Measurements from ENCODE around the gene ARPC3. TPM values are rescaled to one million over a fixed set of nuclear protein-coding genes. Genes with fewer than 3 reads are reported as not detected.
"Not testable (repeated sequence)": the region's sequence is repeated elsewhere in the genome, so short reads cannot be mapped to it uniquely, and the experiment has no call there.

ARPC3 gene
- polyA plus RNA-seq (ENCODE audit: insufficient read length in 3 of 3) = 100 to 1,000 TPM; 269 to 281 (median 277) TPM

DNA sequence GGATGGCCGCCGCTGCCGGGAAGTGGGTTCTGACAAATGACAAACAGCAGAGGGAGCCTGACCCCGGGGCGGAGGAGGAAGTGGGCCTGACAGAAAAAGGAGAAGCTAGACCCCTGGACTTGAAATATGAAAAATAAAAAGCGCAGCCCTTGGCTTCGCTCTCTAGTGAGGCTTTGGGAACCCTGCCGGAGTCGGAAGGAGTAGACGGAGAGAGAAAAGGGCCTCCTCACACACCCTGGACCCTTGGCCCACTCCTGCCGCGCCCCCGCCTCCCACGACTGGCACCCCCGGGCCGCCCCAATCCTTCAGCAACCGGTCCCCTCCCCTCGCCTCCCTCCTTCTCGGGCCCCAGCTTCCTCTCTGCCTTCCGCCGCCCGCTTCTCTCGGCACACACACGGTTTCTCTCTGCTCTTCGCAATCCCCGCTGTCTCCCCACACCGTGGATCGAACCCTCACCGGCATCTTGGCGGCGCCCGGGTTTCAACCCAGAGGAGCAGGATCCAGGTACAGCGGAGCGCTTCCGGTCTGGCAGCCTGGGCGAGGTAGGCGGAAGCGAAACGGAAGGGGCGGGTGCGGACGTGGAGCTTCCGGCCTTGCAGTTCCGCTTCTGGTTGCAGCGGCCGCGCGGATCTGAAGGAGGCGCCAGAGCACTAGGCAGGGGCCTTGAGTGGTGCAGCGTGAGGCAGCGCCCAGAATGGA, at the start of gene ARPC3:
Gene ARPC3 (minus strand): TSS at position 539 of the 699 bp plus-strand sequence. CDS start 77 bp downstream, at position 462.
- DNase-seq (ENCODE audit: low read depth in 3 of 3, low spot score in 2 of 3) = peak; percentile 69 to 92 (median 86)

DNA sequence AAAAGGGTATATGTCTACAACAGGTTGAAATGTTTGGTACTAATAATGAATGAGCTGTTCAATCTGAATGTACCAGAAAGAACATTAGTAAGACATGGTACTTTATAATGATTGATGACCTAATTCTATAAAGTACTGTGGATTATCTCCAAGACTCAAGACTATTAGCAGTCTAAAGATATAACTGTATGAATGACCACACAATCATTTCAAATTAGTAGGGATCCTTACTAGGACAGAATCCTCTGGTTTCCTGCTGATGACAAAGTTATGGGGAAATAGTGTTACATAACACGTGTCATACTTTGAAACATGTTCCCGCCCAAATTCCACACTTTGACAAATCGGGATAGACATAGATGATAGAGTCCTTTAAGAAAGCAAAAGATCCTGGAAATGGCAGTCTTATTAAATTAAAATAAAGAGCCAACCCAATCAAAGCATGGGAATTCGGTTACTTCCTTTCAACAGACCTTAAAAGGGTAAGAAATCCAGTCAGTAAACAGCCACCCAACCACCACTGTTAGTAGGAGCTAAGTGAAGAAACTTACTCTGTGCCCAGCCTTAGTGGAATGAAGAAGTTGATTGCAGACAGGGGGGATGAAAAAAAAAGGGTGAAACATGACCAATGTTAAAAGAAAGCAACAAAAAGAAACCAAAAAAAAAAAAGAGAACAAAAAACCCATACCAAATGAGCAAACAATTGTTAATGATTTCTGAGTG, 49.0 kb upstream of the ARPC3 start:
- DNase-seq (ENCODE audit: low read depth in 3 of 3, low spot score in 2 of 3) = no peak

DNA sequence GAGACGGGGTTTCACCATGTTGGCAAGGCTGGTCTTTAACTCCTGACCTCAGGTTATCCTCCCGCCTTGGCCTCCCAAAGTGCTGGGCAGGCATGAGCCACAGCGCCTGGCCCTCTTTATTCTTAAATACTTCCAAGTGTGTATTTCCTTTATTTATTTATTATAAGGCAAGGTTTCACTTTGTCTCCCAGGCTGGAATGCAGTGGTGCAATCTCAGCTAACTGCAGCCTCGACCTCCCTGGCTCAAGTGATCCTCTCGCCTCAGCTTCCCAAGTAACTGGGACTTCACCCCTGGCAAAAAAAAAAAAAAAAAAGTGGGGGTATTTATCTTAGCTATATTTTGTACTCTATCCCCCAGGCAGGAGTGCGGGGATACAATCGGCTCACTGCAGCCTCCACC, 25.3 kb upstream of the ARPC3 start:
- DNase-seq (ENCODE audit: low read depth in 3 of 3, low spot score in 2 of 3) = no peak

DNA sequence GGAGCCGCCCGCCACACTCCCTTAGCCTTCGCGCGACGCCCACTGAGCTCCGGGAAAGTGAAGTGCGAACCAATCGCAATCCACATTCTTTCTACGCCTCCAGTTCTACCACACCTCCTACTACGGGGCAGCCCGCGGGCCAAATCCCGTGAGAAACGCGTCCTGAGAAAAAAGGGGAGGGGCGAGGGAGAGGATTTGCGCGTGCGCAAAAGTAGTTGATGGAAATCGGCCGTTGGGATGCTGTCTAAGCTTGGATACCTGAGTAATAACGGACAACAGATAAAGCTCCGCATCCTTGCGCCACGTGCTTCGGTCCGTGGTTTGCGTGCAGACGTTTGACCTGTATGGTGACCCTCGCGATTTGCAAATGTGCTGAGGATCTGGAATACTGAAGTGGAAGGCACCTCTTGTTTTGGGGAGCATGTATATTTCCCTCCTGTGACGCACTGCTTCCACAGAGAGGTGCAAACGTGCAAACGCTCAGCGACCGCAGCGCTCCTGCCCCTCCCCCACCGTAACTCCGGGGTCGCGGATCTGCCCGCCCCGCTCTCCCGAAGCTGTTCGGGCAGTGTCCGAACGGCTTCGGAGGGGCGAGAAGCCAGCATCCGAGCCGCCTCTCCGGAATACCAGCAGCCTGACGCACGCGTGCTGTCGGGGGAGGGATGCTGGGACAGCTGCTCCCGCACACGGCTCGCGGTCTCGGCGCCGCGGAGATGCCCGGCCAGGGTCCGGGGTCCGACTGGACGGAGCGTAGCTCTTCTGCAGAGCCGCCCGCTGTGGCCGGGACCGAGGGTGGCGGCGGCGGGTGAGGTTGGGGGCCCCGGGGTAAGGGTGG, 18.3 kb upstream of the ARPC3 start, which contains the start of the genes FAM216A and GPN3:
Gene FAM216A (plus strand): TSS at position 632 of the 835 bp plus-strand sequence. CDS start 31 bp downstream, at position 663.
Gene GPN3 (minus strand): TSS at position 44 of the 835 bp plus-strand sequence. CDS start 54 bp downstream, outside the sequence.
- DNase-seq (ENCODE audit: low read depth in 3 of 3, low spot score in 2 of 3) = peak; percentile 97

DNA sequence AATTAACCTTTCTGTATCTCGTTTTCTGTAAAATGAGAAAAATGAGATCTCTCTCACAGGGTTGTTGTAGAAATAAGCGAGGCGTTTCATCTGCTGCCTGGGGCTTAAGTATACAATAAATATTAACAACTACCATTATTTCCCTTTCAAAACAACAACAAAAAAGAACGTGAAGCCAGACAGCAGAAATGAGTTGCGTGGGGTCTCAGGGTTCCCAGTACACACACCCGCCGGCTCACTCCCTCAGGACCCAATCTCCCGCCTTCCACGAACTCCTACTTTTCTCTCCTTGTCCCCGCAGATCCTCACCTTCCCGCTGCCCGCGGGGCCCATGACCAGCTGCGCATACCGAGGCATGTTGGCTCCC, 17.7 kb upstream of the ARPC3 start:
- peak in 1 of 3 donors; percentile 13 for DNase-seq (ENCODE audit: low read depth in 3 of 3, low spot score in 2 of 3)

DNA sequence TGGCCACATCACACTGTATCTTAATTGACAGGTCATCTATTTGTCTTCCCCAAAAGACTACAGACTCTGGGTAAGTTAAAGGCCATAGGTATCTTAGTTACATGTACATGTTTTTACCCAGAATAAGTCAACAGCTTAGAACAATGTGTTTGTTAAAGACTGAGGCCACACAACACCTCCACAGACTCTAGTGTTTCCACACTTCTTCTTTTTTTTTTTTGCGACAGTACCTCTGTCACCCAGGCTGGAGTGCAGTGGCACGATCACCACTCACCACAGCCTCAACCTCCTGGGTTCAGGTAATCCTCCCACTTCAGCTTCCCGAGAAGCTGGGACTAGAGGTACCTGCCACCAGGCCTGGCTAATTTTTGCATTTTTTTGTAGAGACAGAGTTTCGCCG, 16.7 kb upstream of the ARPC3 start:
- DNase-seq (ENCODE audit: low read depth in 3 of 3, low spot score in 2 of 3) = no peak

DNA sequence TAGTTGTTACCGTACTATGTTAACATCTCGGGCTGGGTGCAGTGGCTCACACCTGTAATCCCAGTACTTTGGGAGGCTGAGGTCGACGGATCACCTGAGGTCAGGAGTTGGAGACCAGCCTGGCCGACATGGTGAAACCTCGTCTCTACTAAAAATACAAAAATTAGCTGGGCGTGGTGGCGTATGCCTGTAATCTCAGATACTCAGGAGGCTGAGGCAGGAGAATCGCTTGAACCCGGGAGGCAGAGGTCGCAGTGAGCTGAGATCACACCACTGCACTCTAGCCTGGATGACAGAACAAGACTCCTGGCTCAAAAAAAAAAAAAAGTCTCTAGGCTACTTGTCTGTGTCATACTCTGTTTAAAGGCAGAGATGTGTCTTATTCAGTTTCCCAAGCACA, 15.6 kb upstream of the ARPC3 start:
- DNase-seq (ENCODE audit: low read depth in 3 of 3, low spot score in 2 of 3) = not testable (repeated sequence)

DNA sequence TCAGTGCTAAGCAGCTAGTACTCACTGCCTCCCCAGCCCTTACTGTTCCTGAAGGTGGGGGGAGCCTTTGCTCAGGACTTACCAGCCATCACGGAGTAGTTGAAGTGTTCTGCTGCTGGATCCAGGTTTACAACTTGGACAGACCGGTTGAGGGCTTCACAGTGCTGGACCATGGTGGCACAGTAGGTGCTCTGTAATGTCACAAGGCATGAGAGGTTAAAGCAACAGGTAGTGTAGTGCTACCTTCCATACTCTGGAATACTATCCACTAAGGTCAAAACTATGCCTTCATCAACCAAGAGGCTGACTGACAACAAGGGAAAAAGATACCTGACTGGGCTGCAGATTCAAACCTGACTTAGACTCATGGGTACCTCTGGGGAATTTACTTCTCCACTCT, 14.9 kb upstream of the ARPC3 start:
- DNase-seq (ENCODE audit: low read depth in 3 of 3, low spot score in 2 of 3) = no peak

DNA sequence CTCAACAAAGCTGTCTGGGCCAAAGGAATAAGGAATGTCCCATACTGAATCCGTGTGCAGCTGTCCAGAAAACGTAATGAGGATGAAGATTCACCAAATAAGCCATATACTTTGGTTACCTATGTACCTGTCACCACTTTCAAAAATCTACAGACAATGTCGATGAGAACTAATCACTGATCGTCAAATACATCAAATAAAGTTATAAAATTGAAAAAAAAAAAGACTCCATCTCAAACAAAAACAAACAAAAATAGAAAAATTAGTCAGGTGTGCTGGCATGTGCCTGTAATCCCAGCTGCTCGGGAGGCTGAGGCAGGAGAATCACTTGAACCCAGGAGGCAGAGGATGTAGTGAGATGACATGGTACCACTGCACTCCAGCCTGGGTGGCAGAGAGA, 11.1 kb upstream of the ARPC3 start:
- DNase-seq (ENCODE audit: low read depth in 3 of 3, low spot score in 2 of 3) = not testable (repeated sequence)

DNA sequence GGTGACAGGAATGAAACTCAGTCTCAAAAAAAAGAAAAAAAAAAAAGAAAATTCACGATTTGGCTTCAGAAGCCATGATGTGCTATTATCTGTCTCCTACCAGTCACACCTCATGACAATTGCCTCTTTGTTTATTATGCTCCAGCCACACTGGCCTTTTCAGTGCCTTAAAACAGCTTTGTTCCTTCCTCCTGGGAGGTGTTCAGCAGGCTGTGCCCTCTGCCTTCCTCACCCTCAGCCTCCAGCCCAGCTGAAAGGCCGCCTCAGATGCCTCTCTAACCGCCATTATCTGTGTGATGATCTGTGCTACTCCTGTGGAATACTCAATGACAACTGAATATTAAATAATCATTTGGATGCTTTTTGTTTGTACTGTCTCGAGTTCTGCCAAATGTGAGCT, 8.6 kb upstream of the ARPC3 start:
- no peak for DNase-seq (ENCODE audit: low read depth in 3 of 3, low spot score in 2 of 3)

DNA sequence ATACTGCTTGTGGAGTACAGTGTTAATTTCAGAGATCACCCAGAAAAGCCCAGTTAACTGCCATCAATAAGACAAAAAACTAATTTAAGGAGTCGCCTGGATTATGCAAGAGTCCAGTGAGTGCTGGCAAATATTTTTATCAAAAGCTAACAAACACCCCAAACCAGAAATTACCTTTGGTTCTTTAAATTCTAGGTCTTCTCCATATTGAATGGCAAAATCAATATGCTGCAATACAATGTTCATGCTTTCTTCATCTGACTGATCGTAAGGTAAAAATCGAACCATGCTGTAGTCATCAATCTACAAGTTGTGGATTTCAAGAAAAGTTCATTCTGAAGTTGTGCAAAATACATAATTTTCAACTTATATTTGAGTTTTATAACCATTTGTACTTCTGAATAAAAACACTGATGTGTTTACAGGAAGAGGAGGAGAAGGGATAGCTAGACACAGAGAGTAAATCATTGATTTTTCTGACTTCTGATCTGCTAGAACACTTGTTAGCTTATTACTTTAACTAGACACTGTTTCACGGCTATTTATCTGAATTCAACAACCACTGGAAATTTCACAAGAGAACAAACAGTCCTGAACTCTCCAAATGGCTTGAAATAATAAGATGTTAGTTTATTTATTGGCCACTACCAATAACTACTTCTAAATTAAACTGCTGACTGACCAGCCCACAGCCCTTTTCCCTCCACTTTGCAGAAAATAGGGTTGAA, 3.6 kb upstream of the ARPC3 start:
- DNase-seq (ENCODE audit: low read depth in 3 of 3, low spot score in 2 of 3) = no peak

DNA sequence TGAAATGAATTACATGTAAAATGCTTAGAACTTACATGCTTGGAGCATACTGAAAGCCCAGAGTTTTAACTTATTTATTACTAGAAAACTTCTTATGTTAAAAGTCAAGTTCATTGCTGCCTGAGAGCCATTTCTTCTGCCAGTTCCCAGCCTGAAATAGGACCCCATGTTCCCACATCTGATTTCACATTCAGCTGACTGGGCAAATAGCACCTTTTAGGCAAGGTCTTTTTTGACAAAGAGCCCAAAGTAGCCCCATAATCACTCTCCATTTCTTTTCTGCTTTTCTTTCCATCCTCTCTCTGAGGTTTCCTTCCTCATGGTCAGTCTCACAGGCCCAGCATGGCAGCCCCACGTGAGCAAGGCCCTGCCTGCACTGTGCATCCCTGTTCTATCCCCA, 1.1 kb upstream of the ARPC3 start:
- DNase-seq (ENCODE audit: low read depth in 3 of 3, low spot score in 2 of 3) = no peak

DNA sequence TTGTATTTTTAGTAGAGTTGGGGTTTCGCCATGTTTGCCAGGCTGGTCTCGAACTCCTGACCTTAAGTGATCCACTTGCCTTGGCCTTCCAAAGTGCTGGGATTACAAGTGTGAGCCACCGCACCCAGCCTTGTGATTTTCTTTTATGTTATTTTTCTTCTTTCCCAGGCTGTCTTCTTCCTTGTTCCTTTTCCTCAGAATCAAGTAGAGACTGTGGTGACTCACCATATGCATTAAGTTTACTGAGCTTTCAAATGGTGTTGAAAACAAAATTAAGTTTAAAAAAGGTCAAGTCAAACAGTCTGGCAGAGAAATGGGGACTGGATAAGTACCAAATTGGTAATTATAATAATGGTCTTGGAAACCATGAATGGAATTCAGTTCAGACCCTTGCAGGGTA, 5.7 kb downstream of the ARPC3 start:
- DNase-seq (ENCODE audit: low read depth in 3 of 3, low spot score in 2 of 3) = no peak

DNA sequence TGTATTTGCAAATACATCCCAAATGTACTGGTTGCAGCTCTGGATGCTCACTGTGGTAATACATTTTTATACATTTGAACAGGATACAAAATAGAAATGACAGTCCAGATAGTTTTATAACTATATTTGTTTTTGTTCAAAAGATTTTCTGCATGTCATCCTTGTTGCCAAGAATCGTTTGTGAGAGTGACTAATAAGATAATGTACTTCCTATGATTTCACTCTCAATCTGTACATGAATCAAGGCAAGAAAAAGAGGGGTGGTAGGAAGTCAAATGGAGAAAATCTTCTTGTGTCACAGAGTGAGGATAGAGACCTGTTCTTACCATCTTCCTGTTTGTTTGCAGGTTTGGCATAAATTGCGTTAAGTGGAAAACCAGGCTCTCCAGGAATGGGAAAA, 13.9 kb downstream of the ARPC3 start:
- DNase-seq (ENCODE audit: low read depth in 3 of 3, low spot score in 2 of 3) = no peak

DNA sequence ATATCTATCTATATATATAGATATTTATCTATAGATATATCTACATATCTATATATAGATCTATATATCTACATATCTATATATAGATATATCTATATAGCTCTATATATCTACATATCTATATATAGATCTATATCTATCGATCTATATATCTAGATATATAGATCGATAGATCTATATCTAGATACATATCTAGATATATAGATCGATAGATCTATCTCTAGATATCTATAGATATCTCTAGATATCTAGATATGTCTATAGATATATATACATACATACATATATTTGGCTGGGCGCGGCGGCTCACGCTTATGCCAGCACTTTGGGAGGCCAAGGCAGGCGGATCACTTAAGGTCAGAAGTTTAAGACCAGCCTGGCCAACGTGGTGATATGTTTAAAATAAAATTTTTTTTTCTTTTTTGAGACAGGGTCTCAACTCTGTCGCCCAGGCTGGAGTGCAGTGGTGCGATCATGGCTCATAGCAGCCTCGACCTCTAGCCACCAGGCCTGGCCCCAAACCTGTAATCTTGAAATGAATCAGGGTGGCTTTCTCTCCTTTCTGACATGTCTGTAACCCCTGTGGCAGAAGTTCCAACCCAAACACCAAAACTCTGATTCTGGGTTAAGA, 18.1 kb downstream of the ARPC3 start:
- no peak for DNase-seq (ENCODE audit: low read depth in 3 of 3, low spot score in 2 of 3)

DNA sequence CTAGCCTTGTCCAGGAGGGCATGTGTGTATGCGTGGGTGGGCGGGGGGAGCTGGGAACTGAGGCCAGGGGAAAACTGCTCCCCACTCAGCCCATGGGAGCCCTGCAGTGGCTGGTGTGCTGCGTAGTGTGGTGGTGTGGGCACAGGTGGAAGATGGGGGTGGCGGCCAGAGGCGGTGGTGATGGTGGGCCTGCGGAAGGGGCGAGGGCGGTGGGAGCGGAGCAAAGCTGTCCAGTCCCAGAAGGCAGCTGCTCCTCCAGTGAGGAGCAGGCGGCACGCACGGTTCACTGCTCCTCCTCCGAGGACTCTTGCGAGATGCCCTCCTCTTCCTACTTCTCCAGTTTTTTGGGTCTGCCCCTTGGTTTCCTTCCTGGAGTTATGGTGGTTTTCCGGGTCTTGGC, 20.5 kb downstream of the ARPC3 start:
- not testable (repeated sequence) for DNase-seq (ENCODE audit: low read depth in 3 of 3, low spot score in 2 of 3)

DNA sequence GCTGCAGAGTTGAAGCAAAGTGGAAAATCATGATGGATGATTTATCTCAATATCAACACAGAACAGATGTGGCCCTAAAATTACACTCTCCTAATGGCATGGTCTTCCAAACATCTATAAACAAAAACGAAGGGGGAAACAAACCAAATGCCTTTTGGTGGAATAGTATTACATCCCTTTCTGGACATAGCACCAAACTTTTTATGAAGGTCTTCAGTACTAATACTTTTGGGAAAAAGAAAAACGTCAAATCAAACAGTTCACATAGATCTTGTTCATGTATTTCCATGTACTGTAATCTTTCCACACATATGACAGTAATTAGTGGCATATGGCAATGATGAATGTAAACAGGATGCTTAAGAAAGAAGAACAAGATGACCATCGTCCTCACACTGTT, 23.7 kb downstream of the ARPC3 start:
- no peak for DNase-seq (ENCODE audit: low read depth in 3 of 3, low spot score in 2 of 3)

DNA sequence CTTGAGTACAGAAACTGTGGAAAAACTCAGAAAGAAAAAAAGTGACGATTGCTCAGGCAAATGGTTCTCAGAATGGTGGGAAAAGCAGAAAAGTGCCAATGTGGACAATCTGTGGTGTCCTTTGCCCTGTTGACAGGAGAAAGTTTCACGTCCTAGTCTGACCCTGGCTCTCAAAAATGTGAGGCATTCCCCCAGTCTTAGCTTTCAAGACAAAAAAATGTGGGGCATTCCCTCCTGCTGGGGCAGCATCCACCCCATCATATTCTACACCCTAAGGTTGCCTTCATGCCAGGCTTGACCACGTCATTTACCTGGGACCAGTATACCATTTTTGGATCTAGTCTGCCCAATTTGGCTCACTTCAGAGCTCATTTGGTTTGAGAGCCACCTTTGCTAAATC, 25.9 kb downstream of the ARPC3 start:
- DNase-seq (ENCODE audit: low read depth in 3 of 3, low spot score in 2 of 3) = no peak

DNA sequence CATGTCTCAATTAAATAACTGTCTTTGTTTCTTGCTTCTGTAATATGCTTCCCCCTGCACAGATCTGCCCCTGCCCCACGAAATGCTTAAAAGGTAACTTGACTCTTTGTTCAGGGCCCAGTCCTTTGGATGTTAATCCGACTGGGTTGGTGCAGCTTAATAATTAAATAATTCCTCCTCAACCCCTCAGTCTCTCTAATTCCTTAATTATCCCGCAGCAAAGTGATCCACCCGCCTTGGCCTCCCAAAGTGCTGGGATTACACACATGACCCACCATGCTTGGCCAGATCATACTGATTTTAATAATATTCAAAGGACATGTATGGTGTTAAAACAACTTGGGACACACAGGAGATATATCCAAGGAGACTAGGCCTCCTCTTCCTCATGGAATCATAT, 28.4 kb downstream of the ARPC3 start:
- no peak for DNase-seq (ENCODE audit: low read depth in 3 of 3, low spot score in 2 of 3)

DNA sequence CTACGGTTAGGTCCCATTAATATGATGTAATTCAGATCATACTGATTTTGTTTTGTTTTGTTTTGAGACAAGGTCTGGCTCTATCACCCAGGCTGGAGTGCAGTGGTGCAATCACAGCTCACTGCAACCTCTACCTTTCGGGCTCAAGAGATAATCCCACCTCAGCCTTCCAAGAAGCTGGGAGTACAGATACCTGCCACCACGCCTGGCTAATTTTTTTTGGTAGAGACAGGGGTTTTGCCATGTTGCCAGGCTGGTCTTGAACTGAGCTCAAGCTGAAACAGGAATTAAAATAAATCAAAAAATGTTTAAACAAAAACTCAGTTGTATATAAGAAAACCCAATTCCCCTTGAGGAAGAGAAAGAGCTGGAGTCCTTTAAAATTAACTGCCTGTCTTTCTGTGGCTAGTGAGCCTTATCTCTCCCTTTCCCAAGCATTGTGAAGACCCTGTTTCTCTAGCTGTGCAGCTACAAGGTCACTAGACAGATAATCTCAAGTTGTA, 28.9 kb downstream of the ARPC3 start:
- DNase-seq (ENCODE audit: low read depth in 3 of 3, low spot score in 2 of 3) = no peak

Measured in right renal cortex interstitium (tissue), 3 donors.